ENCODE data around the gene ATAT1. TPM values are rescaled to one million over a fixed set of nuclear protein-coding genes. Genes with fewer than 3 reads are reported as not detected.
A peak's percentile ranks its signal among the peaks of the same experiment; 100 is the strongest.

The ATAT1 gene
- total and polyA plus RNA-seq, 2 of the 13 experiments (the other 11 are each of a cell fraction or from before 2014, with no cell fraction given): 9.2 to 23.6 TPM

DNA sequence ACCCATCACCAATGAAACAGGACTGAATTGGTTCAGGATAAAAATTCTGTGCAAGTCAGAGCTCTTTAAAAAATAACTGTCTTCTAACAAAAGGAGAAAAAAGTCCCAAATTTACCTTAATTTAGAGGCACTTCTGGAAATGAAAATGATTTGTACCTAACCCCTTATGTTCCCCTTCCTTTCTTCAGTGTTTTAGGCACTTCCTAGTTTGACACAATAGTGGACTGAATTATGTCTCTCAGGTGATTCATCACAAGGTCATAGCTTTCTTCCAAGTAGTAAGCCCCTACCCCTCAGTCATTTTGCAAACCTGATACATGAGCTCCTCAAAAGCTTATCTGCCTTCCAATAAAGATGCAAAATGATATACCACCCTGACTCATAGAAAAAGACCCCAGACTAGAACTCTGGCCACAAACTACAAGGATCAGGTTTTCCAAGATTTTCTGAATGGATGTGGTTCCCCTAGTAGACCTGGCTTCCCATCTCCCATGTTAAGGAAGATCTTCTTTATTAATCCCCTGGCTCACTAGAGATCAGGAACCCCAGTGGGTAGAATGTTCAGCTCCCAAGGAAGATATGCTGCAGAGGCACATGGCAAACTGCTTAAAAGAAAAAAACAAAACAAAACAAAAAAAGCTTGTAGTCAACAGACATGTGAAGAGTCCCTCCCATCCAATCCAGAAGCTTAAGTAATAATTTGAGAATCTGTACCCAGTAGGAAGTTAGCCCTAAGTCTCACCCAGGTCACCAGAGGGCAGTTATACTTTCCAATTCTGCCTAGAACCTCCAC, 13.2 kb upstream of the ATAT1 start (continued):
- TF ChIP-seq, protein P1, sequence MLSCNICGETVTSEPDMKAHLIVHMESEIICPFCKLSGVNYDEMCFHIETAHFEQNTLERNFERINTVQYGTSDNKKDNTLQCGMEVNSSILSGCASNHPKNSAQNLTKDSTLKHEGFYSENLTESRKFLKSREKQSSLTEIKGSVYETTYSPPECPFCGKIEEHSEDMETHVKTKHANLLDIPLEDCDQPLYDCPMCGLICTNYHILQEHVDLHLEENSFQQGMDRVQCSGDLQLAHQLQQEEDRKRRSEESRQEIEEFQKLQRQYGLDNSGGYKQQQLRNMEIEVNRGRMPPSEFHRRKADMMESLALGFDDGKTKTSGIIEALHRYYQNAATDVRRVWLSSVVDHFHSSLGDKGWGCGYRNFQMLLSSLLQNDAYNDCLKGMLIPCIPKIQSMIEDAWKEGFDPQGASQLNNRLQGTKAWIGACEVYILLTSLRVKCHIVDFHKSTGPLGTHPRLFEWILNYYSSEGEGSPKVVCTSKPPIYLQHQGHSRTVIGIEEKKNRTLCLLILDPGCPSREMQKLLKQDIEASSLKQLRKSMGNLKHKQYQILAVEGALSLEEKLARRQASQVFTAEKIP (CRISPR knock-in tag; IDR thresholded peaks at IDR 0.05; ENCODE audit: borderline replicate concordance): no peak
- peak; percentile 1 for TF ChIP-seq SRSF4 (IDR thresholded peaks at IDR 0.05; ENCODE audit: low read depth, low read length, poor library complexity, severe bottlenecking)
- TF ChIP-seq FOXJ3 (CRISPR knock-in tag; IDR thresholded peaks at IDR 0.05; ENCODE audit: borderline replicate concordance): no peak
- peak; percentile 19 for TF ChIP-seq POLR2G (IDR thresholded peaks at IDR 0.05; ENCODE audit: low read depth, low read length)
- no peak for TF ChIP-seq SALL1 (CRISPR knock-in tag; IDR thresholded peaks at IDR 0.05)
- peak; percentile 43 for TF ChIP-seq HNRNPK (IDR thresholded peaks at IDR 0.05; ENCODE audit: low read depth, low read length, poor library complexity, severe bottlenecking)
- 0 out of 2 replicates have a peak, but pooled peaks have one; percentile 6 for TF ChIP-seq ZBTB10 (CRISPR knock-in tag; IDR thresholded peaks at IDR 0.05; ENCODE audit: borderline replicate concordance)
- TF ChIP-seq NKX3-1 (CRISPR knock-in tag; IDR thresholded peaks at IDR 0.05): peak; percentile 14; the same call in 1 of the 2 replicates
- TF ChIP-seq PLRG1 (conservative IDR thresholded peaks at IDR 0.05): no peak
- TF ChIP-seq KMT2B (CRISPR knock-in tag; IDR thresholded peaks at IDR 0.05): no peak
- no peak for TF ChIP-seq ZNF337 (CRISPR knock-in tag; IDR thresholded peaks at IDR 0.05; ENCODE audit: borderline replicate concordance, low read depth)
- TF ChIP-seq CCAR2 (optimal IDR thresholded peaks at IDR 0.05; ENCODE audit: low read depth, low read length): peak; percentile 31
- peak; percentile 73 for TF ChIP-seq RBFOX2 (IDR thresholded peaks at IDR 0.05; ENCODE audit: low read depth, low read length)
- TF ChIP-seq BHLHE40 (IDR thresholded peaks at IDR 0.05; ENCODE audit: low read length): no peak
- no peak for TF ChIP-seq ZNF496 (CRISPR knock-in tag; IDR thresholded peaks at IDR 0.05; ENCODE audit: insufficient replicate concordance)
- TF ChIP-seq ZBTB39 (CRISPR knock-in tag; IDR thresholded peaks at IDR 0.05): no peak
- no peak for TF ChIP-seq ZNF263 (CRISPR knock-in tag; IDR thresholded peaks at IDR 0.05)
- TF ChIP-seq ATF6 (CRISPR knock-in tag; conservative IDR thresholded peaks at IDR 0.05): no peak
